ENCODE data around the gene KCNH1. TPM values are rescaled to one million over a fixed set of nuclear protein-coding genes. Genes with fewer than 3 reads are reported as not detected.

The KCNH1 gene
- total RNA-seq, 1 donor from 2014 or later, result 6.3 TPM

DNA sequence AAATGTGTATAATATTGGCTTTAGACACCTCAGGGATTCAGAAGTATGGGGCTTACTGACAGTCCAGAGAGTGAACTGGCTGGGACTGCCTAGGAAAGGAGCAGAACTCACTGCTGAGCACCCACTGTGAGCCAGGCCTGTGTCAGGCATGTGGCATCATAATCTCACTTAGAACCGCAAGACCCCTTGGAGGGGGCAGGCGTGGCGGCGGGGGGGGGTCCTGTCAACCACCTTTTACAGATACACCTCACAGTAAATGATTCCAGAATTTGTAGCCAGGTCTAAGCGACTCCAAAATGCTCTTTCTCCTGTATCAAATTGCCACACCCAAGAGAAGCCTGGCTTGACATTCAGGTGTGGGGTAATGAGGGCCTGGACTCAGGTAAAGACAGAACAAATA lies 235.5 kb downstream of the KCNH1 start:
- Mint-ChIP-seq H3K4me3 (ENCODE audit: unreplicated experiment) (no peak overlapping the region), H3K4me1 (ENCODE audit: low read depth) (peaks cover 18% of the 10 kb centered on the region), H3K27ac (ENCODE audit: unreplicated experiment) (no peak overlapping the region), H3K9me3 (ENCODE audit: low read depth) (peaks cover 7% of the 10 kb centered on the region), H3K27me3 (ENCODE audit: low read depth) (no peaks in the 10 kb centered on the region), H3K36me3 (ENCODE audit: low read depth) (peaks cover 4% of the 10 kb centered on the region)
- DNase-seq (ENCODE audit: low spot score), result no peak
- TF ChIP-seq, protein P1, sequence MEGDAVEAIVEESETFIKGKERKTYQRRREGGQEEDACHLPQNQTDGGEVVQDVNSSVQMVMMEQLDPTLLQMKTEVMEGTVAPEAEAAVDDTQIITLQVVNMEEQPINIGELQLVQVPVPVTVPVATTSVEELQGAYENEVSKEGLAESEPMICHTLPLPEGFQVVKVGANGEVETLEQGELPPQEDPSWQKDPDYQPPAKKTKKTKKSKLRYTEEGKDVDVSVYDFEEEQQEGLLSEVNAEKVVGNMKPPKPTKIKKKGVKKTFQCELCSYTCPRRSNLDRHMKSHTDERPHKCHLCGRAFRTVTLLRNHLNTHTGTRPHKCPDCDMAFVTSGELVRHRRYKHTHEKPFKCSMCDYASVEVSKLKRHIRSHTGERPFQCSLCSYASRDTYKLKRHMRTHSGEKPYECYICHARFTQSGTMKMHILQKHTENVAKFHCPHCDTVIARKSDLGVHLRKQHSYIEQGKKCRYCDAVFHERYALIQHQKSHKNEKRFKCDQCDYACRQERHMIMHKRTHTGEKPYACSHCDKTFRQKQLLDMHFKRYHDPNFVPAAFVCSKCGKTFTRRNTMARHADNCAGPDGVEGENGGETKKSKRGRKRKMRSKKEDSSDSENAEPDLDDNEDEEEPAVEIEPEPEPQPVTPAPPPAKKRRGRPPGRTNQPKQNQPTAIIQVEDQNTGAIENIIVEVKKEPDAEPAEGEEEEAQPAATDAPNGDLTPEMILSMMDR (IDR thresholded peaks at IDR 0.05), result no peak

DNA sequence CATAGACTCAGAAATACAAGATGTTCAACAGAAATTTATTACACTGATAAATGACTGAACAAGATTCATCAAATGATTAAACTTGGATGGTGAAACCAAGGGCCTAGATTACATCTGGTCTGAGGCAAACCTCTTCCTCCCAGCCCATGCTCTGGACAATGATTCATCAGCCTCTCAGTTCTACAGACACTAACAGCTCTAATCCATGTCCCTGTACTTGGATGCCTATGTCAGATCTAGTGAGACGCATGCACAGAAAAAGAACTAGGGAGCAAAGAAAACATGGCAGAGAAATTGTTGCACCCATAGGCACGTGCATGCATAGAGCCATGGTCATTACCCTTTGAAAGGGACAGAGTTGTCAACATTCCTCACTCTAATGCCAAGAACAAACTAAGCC lies 250.1 kb downstream of the KCNH1 start:
- Mint-ChIP-seq H3K9me3 (ENCODE audit: low read depth) (peaks cover 11% of the 10 kb centered on the region), H3K27me3 (ENCODE audit: low read depth) (no peaks in the 10 kb centered on the region), H3K27ac (ENCODE audit: unreplicated experiment) (peak overlapping the region; percentile 95), H3K4me3 (ENCODE audit: unreplicated experiment) (no peak overlapping the region), H3K4me1 (ENCODE audit: low read depth) (peaks cover 30% of the 10 kb centered on the region), H3K36me3 (ENCODE audit: low read depth) (peaks cover 9% of the 10 kb centered on the region)
- no peak for DNase-seq (ENCODE audit: low spot score)
- TF ChIP-seq, protein P1 (IDR thresholded peaks at IDR 0.05), result no peak

DNA sequence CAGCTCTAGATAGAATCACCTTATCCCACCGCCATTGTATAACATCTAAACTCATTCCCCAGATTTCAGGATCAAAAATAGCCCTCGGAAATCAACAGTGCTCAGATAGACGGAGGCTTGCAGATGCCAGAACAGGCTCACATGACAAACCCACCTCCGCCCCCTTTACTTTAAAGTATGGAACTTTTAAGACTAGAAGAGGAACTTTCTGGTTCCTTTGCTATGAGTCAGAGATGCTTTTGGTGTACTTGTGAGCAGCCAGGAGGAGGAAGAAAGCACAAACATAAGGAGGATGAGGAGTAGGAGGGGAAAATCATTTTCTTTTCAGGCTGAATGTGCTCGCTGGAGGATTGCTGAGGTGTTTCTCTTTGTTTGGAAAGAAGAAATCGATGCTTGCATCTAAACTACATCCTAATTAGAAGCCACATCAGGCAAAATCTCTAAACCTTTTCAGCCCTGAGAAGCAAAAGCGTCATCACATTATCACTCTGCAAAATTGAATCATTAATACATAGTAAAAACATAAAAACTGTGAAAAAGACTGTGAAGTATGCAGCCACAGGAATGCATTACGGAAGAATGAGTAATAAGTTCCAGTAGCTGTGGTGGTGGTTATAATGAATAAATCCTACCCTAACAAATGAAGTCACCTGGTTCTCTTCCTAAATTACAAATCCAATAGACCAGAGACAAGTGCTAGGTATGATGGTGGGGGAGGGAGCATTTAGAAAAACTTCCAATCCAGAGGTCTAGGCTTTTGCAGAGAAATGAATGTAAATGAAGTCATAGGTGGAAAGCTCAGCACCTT lies 251.3 kb downstream of the KCNH1 start:
- Mint-ChIP-seq H3K4me3 (ENCODE audit: unreplicated experiment) (peak overlapping the region; percentile 63), H3K36me3 (ENCODE audit: low read depth) (peaks cover 7% of the 10 kb centered on the region), H3K9me3 (ENCODE audit: low read depth) (peaks cover 17% of the 10 kb centered on the region), H3K27ac (ENCODE audit: unreplicated experiment) (peak overlapping the region; percentile 95), H3K4me1 (ENCODE audit: low read depth) (peaks cover 30% of the 10 kb centered on the region), H3K27me3 (ENCODE audit: low read depth) (no peaks in the 10 kb centered on the region)
- no peak for DNase-seq (ENCODE audit: low spot score)
- TF ChIP-seq, protein P1 (IDR thresholded peaks at IDR 0.05), result peak; percentile 33

DNA sequence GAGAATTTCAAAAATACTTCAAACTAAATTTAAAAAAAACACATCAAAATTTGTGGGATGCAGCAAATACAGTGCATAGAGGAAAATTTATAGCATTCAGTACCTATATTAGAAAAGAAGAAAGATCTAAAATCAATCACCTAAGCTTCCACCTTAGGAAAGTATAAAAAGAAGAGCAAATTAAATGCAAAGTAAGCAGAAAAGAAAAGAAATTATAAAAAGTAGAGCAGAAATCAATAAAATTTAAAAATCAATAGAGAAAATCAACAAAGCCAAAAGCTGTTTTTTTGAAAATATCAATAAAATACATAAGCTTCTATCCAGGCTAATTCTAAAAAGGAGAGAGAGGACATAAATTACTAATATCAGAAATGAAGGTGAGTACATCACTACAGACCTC lies 255.4 kb downstream of the KCNH1 start:
- Mint-ChIP-seq H3K36me3 (ENCODE audit: low read depth) (peaks cover 3% of the 10 kb centered on the region), H3K27ac (ENCODE audit: unreplicated experiment) (no peak overlapping the region), H3K27me3 (ENCODE audit: low read depth) (no peaks in the 10 kb centered on the region), H3K9me3 (ENCODE audit: low read depth) (peaks cover 12% of the 10 kb centered on the region), H3K4me3 (ENCODE audit: unreplicated experiment) (no peak overlapping the region), H3K4me1 (ENCODE audit: low read depth) (peaks cover 27% of the 10 kb centered on the region)
- TF ChIP-seq, protein P1 (IDR thresholded peaks at IDR 0.05), result no peak
- DNase-seq (ENCODE audit: low spot score), result no peak

DNA sequence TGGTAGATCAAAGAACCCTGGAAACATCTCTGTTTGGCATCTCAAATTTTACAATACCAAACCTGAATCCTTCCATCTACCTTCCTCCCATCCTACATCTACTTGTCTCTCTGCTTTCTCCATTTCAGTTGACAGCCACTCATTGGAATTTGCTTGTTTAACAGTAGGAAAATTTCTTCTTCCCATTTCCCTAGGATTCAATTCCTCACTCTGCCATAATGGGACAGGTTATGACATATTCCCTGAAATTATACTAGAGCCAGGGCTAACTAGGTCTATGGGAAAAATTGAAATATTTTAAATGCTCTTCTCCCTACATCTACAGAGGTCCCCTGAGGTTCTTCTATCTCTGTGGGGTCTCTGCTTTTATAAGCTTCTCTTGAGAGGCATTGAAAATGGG lies 257.7 kb downstream of the KCNH1 start:
- TF ChIP-seq, protein P1 (IDR thresholded peaks at IDR 0.05), result no peak
- no peaks in the 10 kb centered on the region for H3K27me3 Mint-ChIP-seq (ENCODE audit: low read depth)
- H3K27ac Mint-ChIP-seq (ENCODE audit: unreplicated experiment), result no peak overlapping the region
- peaks cover 7% of the 10 kb centered on the region for H3K4me1 Mint-ChIP-seq (ENCODE audit: low read depth)
- DNase-seq (ENCODE audit: low spot score), result no peak
- H3K36me3 Mint-ChIP-seq (ENCODE audit: low read depth), result peaks cover 3% of the 10 kb centered on the region
- H3K4me3 Mint-ChIP-seq (ENCODE audit: unreplicated experiment), result no peak overlapping the region
- peaks cover 18% of the 10 kb centered on the region for H3K9me3 Mint-ChIP-seq (ENCODE audit: low read depth)
